Measurements from ENCODE around the gene CCNH. TPM values are rescaled to one million over a fixed set of nuclear protein-coding genes. Genes with fewer than 3 reads are reported as not detected.

Gene CCNH
- total RNA-seq, 2 donors from 2014 or later, result 60.5 to 108 TPM

DNA sequence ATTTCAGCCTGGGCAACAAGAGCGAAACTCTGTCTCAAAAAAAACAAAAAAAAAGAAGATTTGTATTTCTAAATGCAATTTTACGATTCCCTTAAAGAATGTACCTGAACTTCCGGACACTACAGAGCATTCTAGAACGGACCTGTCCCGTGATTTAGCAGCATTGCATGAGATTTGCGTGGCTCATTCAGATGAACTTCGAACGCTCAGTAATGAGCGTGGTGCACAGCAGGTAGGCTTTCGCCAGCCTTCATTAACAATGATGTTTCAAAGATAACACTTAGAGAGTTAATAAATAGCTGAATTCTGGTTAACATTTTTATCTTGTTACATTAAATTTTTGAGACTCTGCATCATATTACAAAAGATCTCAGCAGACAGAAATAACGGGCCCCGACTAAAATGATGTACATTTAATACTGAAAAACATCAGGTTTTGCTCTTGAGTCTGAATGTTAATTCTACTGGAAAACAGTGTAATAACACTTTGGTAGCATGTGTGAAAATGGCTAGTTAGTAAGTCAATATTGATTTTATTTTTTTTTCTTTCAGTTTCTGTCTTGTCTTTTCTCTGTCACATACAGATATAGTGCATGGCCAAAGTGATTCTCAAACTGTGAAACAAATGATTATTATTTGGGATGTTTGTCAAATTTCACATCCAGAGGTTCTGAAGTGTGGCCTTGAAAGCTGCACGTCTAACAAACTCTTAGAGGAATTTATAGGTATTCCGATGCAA is 23.3 kb downstream of the CCNH start:
- peak overlapping the region; percentile 17 to 70 for H3K27ac Mint-ChIP-seq
- ATAC-seq (no peak), DNase-seq (ENCODE audit: low spot score in 2 of 2) (no peak)
- peaks cover 8 to 34% of the 10 kb centered on the region in 2 donors for H3K36me3 Mint-ChIP-seq
- H3K9me3 Mint-ChIP-seq, result no peaks in the 10 kb centered on the region

DNA sequence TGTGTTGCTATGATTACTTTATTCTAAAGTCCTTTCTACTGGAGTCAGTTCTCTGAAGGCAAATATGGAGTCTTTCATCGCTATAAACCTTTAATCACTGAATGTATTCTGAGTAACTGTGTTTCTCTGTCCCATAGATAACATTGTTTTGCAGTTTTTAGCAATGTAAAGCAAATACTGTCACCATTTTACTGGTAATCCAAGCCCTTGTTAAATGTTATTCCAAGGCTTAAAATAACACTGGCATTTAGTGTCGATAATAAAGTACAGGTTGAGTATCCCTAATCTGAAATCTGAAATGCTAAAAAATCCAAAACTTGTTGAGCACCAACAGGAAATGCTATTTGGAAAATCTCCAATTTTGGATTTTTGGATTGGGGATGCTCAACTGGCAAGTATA is 24.6 kb downstream of the CCNH start:
- H3K9me3 Mint-ChIP-seq, result no peaks in the 10 kb centered on the region
- H3K27ac Mint-ChIP-seq, result peak overlapping the region in 1 of 2 donors; percentile 84
- no peak for DNase-seq (ENCODE audit: low spot score in 2 of 2)
- ATAC-seq, result no peak
- peaks cover 8 to 34% of the 10 kb centered on the region in 2 donors for H3K36me3 Mint-ChIP-seq

DNA sequence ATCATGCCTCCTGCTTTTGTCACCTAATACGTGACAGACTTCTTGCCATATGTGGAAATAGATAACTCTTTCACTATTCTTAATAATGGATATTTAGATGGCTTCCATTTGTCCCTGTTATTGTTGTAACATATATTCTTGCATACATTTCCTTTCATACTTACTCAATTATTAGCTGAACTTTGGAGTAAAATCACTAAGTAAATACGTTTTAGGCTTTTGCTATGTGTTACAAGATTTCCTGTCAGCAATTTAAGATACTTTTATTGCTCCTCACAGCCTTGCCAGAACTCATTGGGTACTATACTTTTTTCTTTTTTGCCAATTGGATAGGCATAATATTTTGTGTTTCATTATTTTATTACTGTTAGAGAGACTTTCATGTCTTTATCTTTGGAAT is 26.9 kb downstream of the CCNH start:
- Mint-ChIP-seq H3K36me3 (peaks cover 0 to 18% of the 10 kb centered on the region in 2 donors), H3K27ac (no peak overlapping the region), H3K9me3 (no peaks in the 10 kb centered on the region)
- ATAC-seq (no peak), DNase-seq (ENCODE audit: low spot score in 2 of 2) (no peak)

DNA sequence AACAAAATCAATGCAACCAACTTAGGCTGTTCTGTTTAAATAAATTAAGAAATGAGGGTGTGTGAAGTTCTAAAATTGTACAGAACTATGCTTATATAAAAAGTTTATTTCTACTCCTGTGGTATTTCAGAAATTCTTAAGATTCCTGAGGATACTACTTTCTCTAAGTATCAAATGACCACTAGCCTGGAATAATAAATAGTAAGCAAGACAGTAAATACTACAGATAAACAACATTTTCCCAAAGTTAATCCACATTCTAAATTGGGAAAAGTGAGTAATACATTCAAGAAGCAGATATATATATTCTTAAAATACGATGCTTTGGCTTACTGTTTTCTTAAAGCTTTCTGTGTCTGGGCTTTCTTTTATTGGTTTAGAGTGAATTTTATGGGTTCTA is 29.5 kb downstream of the CCNH start:
- ATAC-seq, result no peak
- DNase-seq (ENCODE audit: low spot score in 2 of 2), result no peak
- H3K36me3 Mint-ChIP-seq, result peaks cover 0 to 7% of the 10 kb centered on the region in 2 donors
- H3K9me3 Mint-ChIP-seq, result no peaks in the 10 kb centered on the region
- H3K27ac Mint-ChIP-seq, result peak overlapping the region in 1 of 2 donors; percentile 29

DNA sequence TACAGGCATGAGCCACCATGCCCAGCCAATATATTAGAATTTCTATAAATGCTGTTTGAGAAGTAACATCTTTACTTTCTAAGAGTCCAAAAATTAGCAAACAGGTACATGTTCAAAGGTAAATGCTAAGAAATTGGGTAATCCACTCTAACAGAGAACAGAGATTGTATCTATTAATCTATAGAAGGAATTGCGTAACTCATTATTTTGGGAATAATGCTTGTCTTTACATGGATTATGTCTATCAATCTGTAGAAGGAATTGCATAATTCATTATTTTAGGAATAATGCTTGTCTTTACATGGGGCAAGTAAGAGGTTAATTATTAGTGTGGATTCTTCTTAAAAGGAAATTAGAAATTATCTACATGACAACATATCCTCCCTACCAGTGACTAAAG is 30.5 kb downstream of the CCNH start:
- no peak for DNase-seq (ENCODE audit: low spot score in 2 of 2)
- H3K36me3 Mint-ChIP-seq, result peaks cover 0 to 7% of the 10 kb centered on the region in 2 donors
- H3K9me3 Mint-ChIP-seq, result no peaks in the 10 kb centered on the region
- H3K27ac Mint-ChIP-seq, result no peak overlapping the region
- no peak for ATAC-seq

DNA sequence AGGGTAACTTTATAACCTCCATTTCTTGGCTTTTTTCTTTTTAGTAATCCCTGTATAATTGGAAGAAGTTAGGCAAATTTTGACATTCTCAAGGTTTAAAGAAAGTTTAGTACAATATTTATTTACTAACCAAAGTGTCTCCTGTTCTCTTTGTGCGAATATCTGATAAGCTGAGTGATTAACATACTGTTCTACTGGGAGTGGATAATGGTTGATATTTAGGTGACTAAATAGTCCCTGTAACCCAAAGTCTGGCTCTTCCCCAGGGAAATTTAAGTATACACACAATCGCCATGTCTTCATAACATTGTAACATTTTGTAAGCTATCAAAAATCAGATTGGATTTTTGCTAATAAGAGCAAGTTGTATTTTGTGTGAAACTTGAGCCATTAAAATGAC is 40.0 kb downstream of the CCNH start:
- Mint-ChIP-seq H3K36me3 (no peaks in the 10 kb centered on the region), H3K27ac (no peak overlapping the region), H3K9me3 (no peaks in the 10 kb centered on the region)
- no peak for ATAC-seq
- DNase-seq (ENCODE audit: low spot score in 2 of 2), result no peak

DNA sequence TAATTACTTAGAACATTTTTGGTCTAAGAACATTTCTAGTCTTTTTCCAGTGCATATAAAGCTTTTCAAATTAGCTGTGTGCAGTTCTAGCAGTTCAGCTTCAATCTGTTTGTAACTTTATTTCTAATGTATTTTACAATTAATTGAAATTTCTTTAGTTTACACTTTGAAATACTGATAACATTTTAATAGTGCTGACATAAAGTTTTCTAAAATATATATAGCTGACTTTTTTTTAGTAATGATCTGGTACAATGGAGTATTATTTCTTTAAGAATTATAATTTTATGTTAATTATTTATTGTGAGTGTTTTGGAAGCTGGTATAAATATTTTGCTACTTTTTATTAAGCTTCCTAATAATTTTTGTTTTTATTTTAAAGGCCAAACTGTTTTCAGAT is 43.3 kb downstream of the CCNH start:
- Mint-ChIP-seq H3K9me3 (no peaks in the 10 kb centered on the region), H3K36me3 (peaks cover 4 to 7% of the 10 kb centered on the region in 2 donors), H3K27ac (no peak overlapping the region)
- DNase-seq (ENCODE audit: low spot score in 2 of 2) (no peak), ATAC-seq (no peak)

DNA sequence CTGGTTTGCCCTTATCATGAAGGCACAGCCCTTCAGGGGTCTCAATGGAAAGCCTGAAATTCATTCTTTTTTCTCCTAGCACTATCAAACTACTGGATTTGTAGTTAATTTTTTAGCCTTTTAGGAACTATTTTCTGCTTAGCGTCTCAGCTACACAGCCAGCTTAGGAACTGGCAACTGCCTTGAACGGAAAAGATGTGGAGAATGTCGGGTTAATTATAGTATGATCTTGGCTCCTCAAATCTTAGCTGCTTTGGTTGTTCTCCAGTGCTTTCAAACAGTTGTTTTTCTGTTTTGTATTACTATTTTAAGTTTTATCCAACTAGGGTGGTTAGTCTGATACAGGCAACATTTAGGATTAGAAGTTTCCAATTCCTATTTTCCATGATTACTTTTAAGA is 44.1 kb downstream of the CCNH start:
- DNase-seq (ENCODE audit: low spot score in 2 of 2) (no peak), ATAC-seq (no peak)
- Mint-ChIP-seq H3K36me3 (peaks cover 4 to 7% of the 10 kb centered on the region in 2 donors), H3K9me3 (no peaks in the 10 kb centered on the region), H3K27ac (no peak overlapping the region)

DNA sequence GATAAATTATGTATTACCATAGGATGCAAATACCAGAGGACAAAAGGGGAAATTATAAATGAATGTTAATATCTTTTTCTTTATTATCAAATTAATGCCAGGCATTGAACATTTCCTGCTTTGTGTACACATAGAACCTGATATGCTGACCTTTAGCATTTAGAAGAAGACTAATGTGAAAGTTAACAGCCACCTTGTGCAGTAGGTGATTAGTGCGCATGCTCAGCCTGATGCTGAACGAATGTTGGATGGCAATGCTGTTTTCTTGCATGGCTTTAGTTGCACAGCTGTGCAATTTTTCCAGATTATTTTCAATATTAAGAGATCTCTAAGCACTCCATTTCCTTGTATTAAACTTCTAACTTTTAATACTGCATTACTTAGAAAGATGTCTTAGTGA is 45.5 kb downstream of the CCNH start:
- no peak for DNase-seq (ENCODE audit: low spot score in 2 of 2)
- no peak for ATAC-seq
- peaks cover 4 to 7% of the 10 kb centered on the region in 2 donors for H3K36me3 Mint-ChIP-seq

DNA sequence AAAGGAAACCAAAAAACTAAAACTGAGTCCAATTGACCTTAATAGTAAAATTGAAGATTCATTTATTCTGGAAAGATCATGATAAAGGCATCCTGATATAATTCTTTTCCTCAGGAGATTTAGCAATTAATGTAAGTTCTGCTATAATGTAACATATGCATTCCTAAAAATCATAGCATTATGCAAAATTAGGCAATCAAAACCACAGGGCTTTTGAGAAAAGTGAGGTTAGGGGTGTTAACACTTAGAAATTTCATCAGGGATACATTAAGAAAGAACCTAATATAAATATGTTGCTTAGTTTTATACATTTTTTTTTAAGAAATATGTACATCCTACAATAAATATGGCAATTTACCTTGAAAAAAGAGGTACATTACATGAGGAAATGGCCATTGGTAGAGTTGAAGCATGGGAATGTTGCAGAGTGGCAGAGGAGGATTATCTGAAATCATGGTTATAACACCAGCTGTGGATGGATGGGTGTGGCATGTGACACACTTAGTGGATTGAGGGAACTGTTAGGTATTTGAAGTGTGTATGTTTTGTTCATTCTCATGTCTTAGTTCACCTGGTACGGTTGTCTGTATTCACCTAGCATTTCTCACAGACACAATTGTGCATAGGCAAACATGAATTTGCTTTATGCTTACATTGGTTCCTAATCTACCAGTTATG is 51.1 kb downstream of the CCNH start:
- no peak for ATAC-seq

More for the DNA sequence above, 45.5 kb downstream of the CCNH start:
- Mint-ChIP-seq H3K27ac (no peak overlapping the region), H3K9me3 (no peaks in the 10 kb centered on the region)

DNA sequence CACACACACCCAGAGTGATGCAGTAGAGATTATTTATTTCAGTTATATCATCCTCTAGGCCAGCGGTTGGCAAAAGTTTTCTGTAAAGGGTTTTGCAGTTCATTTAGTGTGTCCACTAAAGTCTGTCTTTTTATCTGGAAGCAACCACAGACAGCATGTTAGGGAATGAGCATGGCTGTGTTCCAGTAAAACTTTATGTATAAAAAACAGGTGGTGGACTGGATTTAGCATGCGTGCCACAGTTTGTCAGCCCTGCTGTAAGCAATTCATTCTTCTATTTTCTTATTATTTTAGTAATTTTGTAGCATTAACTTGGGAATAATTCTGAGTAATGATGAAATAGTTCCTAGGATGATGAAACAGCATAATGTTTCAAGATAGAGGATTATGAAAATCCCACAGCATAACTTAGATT is 51.7 kb downstream of the CCNH start:
- Mint-ChIP-seq H3K27ac (no peak overlapping the region), H3K9me3 (no peaks in the 10 kb centered on the region), H3K36me3 (peaks cover 4 to 13% of the 10 kb centered on the region in 2 donors)
- ATAC-seq (no peak), DNase-seq (ENCODE audit: low spot score in 2 of 2) (no peak)

More for the DNA sequence above, 51.1 kb downstream of the CCNH start:
- DNase-seq (ENCODE audit: low spot score in 2 of 2), result no peak
- peaks cover 4 to 13% of the 10 kb centered on the region in 2 donors for H3K36me3 Mint-ChIP-seq
- H3K9me3 Mint-ChIP-seq, result no peaks in the 10 kb centered on the region
- no peak overlapping the region for H3K27ac Mint-ChIP-seq

DNA sequence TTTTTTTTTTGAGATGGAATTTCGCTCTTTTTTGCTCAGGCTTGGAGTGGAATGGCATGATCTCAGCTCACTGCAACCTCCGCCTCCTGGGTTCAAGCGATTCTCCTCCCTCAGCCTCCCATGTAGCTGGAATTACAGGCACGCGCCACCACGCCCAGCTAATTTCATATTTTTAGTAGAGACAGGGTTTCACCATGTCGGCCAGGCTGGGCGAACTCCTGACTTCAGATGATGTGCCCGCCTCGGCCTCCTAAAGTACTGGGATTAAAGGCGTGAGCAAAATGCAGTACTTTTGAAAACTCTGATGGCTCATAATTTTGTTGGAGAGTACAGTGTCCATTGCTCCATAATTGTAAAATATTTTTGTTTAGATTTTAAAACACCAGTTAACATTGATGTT is 52.6 kb downstream of the CCNH start:
- Mint-ChIP-seq H3K27ac (peak overlapping the region in 1 of 2 donors; percentile 50), H3K36me3 (peaks cover 10 to 21% of the 10 kb centered on the region in 2 donors), H3K9me3 (peaks cover 0 to 5% of the 10 kb centered on the region in 2 donors)
- ATAC-seq, result no peak
- DNase-seq (ENCODE audit: low spot score in 2 of 2), result no peak

DNA sequence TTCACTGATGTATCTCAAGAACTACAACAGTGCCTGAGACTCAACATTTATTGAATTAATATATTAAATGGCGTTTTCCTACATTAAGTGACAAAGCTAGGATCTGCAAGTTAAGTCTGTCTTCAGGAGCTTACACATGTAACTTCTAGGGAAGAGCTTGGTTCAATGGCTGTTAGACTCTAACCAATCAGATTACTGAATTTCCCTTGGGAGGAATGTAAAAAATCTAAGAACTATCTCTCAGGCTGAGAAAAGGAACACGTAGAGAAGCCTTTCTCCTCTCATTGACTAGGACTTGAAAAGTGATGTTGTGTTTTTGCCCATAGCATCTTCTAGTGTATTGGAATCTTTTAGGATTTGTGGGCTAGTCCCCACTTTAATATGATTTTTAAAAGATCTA is 53.6 kb downstream of the CCNH start:
- ATAC-seq, result no peak
- peaks cover 0 to 5% of the 10 kb centered on the region in 2 donors for H3K9me3 Mint-ChIP-seq
- no peak overlapping the region for H3K27ac Mint-ChIP-seq
- DNase-seq (ENCODE audit: low spot score in 2 of 2), result no peak
- H3K36me3 Mint-ChIP-seq, result peaks cover 14 to 20% of the 10 kb centered on the region in 2 donors

DNA sequence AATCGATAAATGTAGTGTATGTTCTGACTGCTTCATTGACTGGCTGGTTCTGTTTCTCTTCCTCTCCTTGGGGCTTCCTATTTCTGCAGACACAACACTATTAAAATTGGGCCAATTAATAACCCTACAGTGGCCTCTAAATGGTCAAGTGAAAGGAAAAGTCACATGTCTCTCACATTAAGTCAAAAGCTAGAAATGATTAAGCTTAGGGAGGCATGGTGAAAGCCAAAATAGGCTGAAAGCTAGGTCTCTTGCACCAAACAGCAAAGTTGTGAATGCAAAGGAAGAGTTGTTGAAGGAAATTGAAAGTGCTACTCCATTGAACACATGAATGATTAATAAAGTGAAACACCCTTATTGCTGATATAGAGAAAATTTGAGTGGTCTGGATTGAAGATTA is 58.2 kb downstream of the CCNH start:
- H3K9me3 Mint-ChIP-seq, result peaks cover 0 to 5% of the 10 kb centered on the region in 2 donors
- no peak for ATAC-seq
- no peak for DNase-seq (ENCODE audit: low spot score in 2 of 2)
- H3K27ac Mint-ChIP-seq, result peak overlapping the region in 1 of 2 donors; percentile 37
- peaks cover 14 to 28% of the 10 kb centered on the region in 2 donors for H3K36me3 Mint-ChIP-seq

DNA sequence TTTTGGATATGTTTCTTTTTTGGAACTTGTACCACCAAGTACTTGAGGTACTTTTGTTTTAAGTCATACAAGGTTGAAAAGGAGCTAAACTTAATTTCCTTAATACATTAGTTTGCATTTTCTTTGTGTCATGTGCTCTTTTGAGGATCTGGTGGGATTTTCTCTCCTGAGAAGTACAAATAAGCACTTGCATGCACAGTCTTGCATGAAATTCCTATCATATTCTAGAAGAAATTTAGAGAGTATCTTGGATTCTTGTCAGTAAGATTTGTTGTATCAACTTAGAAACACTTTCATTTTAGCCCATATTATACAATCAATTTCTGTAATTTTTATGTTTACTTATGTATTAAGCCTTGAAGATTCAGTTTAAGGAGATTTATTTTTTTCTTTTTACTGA is 64.9 kb downstream of the CCNH start:
- DNase-seq (ENCODE audit: low spot score in 2 of 2), result no peak
- ATAC-seq, result no peak
- H3K9me3 Mint-ChIP-seq, result peaks cover 0 to 9% of the 10 kb centered on the region in 2 donors
- H3K36me3 Mint-ChIP-seq, result peaks cover 16 to 26% of the 10 kb centered on the region in 2 donors
- no peak overlapping the region for H3K27ac Mint-ChIP-seq

DNA sequence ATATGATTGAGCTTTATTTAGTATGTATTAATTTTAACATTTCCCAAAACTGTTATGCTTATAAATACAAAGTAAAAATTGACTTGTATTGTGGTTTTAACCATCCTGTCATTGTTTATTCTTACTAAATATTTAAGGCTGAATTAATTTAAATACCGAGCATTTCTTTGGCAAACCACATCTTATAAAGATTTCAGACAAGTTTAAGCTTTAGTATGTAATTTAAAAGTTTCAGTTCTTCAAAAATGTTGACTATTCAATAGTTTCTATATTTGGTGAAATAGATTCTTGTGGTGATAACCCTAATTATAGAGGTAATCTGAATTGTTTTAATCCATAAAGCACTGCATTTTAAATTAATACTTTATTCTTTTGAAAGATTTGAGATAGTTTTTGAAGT is 65.5 kb downstream of the CCNH start:
- Mint-ChIP-seq H3K27ac (no peak overlapping the region), H3K9me3 (peaks cover 0 to 9% of the 10 kb centered on the region in 2 donors), H3K36me3 (peaks cover 16 to 26% of the 10 kb centered on the region in 2 donors)

More for the DNA sequence above, 65.5 kb downstream of the CCNH start:
- ATAC-seq (no peak), DNase-seq (ENCODE audit: low spot score in 2 of 2) (no peak)
